ENCODE measurements around the gene MAIP1. TPM values are rescaled to one million over a fixed set of nuclear protein-coding genes. Genes with fewer than 3 reads are reported as not detected.

The MAIP1 gene
- polyA plus RNA-seq, 1 experiment = 19.5 TPM

DNA sequence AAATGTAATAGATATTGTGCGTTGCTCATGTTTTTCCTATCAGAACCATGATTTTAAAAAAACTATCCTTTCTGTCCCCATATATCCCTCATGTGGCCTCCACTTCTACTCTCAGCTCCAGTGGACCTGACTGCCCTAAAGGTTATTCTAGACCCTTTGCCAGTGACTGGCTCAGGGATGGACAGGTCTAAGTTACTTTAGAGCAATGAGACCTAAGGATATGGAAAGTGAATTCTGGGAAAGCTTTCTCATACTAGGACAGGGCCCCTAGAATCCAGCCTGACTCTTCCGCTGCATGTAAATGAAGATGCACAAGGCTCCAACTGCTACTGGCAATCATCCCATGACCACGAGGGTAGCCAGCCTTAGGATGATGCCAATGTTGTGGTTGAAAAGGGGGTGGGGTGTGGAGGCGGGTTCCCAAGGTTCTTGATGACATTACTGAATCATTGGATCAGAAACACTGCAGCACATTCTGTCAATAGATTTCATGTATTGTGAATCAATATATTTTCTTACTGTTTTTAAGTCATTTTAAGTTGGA lies 23.0 kb upstream of the MAIP1 start:
- Histone ChIP-seq H3K27ac (ENCODE audit: low read depth, low read length) (no peak overlapping the region), H3K4me3 (ENCODE audit: low read depth, low read length) (no peak overlapping the region), H3K9me3 (ENCODE audit: control insufficient read depth, insufficient read depth, low read length) (no peaks in the 10 kb centered on the region), H3K27me3 (ENCODE audit: control insufficient read depth, insufficient read depth, low read length) (no peaks in the 10 kb centered on the region)
- POLR2A ChIA-PET = no interaction called here
- DNase-seq (ENCODE audit: low read depth, low spot score) = no peak
- CTCF ChIA-PET = no interaction called here
- no peak for TF ChIP-seq CTCF (IDR thresholded peaks at IDR 0.05; ENCODE audit: low read depth, low read length)

DNA sequence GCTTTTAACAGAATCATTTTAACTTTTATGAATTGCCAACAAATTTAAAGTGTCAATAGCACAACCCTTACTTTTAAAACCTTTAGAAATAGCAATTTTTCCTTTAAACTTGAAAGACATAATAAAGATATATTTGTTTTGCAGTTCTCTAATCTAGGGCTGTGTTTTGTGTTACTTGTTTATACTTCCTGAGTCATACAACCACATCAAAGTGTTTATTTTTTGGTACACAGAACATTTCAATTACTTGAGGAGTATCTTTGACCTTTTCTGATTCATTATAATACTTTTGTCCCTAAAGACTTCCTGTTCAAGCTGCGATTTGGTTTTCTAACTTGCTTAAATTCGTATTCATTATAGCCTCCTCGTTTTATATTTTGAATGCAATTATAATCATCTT lies 21.9 kb upstream of the MAIP1 start:
- POLR2A ChIA-PET = no interaction called here

GRCh38 chr2:199936554-199936953 lies 18.8 kb upstream of the MAIP1 start:
- no peak for TF ChIP-seq CTCF (IDR thresholded peaks at IDR 0.05; ENCODE audit: low read depth, low read length)
- POLR2A ChIA-PET = no interaction called here
- CTCF ChIA-PET = interaction anchor here (0.8 kb wide), 1 partner anchor 24 kb away, joined by 3 read pairs; no protein-coding TSS in a partner anchor
- no peak for DNase-seq (ENCODE audit: low read depth, low spot score)
- H3K9me3 ChIP-seq (ENCODE audit: control insufficient read depth, insufficient read depth, low read length) = no peaks in the 10 kb centered on the region
- no peak overlapping the region for H3K27ac ChIP-seq (ENCODE audit: low read depth, low read length)
- no peaks in the 10 kb centered on the region for H3K27me3 ChIP-seq (ENCODE audit: control insufficient read depth, insufficient read depth, low read length)
- no peak overlapping the region for H3K4me3 ChIP-seq (ENCODE audit: low read depth, low read length)

More for the DNA sequence above, 21.9 kb upstream of the MAIP1 start:
- Histone ChIP-seq H3K4me3 (ENCODE audit: low read depth, low read length) (no peak overlapping the region), H3K27ac (ENCODE audit: low read depth, low read length) (no peak overlapping the region), H3K27me3 (ENCODE audit: control insufficient read depth, insufficient read depth, low read length) (no peaks in the 10 kb centered on the region), H3K9me3 (ENCODE audit: control insufficient read depth, insufficient read depth, low read length) (no peaks in the 10 kb centered on the region)
- CTCF ChIA-PET = interaction anchor here (1.1 to 1.2 kb wide), 2 partner anchors 19 to 228 kb away, joined by 3 read pairs; no protein-coding TSS in a partner anchor
- no peak for DNase-seq (ENCODE audit: low read depth, low spot score)
- TF ChIP-seq CTCF (IDR thresholded peaks at IDR 0.05; ENCODE audit: low read depth, low read length) = no peak

GRCh38 chr2:199940373-199940772 lies 15.0 kb upstream of the MAIP1 start:
- Histone ChIP-seq H3K9me3 (ENCODE audit: control insufficient read depth, insufficient read depth, low read length) (no peaks in the 10 kb centered on the region), H3K27me3 (ENCODE audit: control insufficient read depth, insufficient read depth, low read length) (no peaks in the 10 kb centered on the region), H3K4me3 (ENCODE audit: low read depth, low read length) (no peak overlapping the region), H3K27ac (ENCODE audit: low read depth, low read length) (no peak overlapping the region)
- DNase-seq (ENCODE audit: low read depth, low spot score) = no peak
- peak; percentile 42 for TF ChIP-seq CTCF (IDR thresholded peaks at IDR 0.05; ENCODE audit: low read depth, low read length)
- ChIA-PET CTCF (interaction anchor here (0.7 to 2.5 kb wide), 10 partner anchors 9 to 1631 kb away, joined by 3 to 38 read pairs (median 4); partner anchors contain the start of gene C2orf69), POLR2A (interaction anchor here (0.6 kb wide), 1 partner anchor 541 kb away, joined by 3 read pairs; no protein-coding TSS in a partner anchor)

GRCh38 chr2:199943373-199943772 lies 12.0 kb upstream of the MAIP1 start:
- Histone ChIP-seq H3K4me3 (ENCODE audit: low read depth, low read length) (no peak overlapping the region), H3K27me3 (ENCODE audit: control insufficient read depth, insufficient read depth, low read length) (no peaks in the 10 kb centered on the region), H3K9me3 (ENCODE audit: control insufficient read depth, insufficient read depth, low read length) (no peaks in the 10 kb centered on the region), H3K27ac (ENCODE audit: low read depth, low read length) (no peak overlapping the region)
- CTCF ChIA-PET = interaction anchor here (1.4 kb wide), 1 partner anchor 204 kb away, joined by 6 read pairs; no protein-coding TSS in a partner anchor
- no peak for TF ChIP-seq CTCF (IDR thresholded peaks at IDR 0.05; ENCODE audit: low read depth, low read length)
- POLR2A ChIA-PET = no interaction called here
- DNase-seq (ENCODE audit: low read depth, low spot score) = no peak
